ENCODE results near the gene FNDC10.
"Not testable (repeated sequence)": the region's sequence is repeated elsewhere in the genome, so short reads cannot be mapped to it uniquely, and the experiment has no call there.

The FNDC10 gene

GRCh38 chr1:1599030-1599934 is 653 bp downstream of the FNDC10 start:
- no peaks in the 10 kb centered on the region for H3K9me3 ChIP-seq
- H3K4me3 ChIP-seq (ENCODE audit: low read depth in 1 of 2, low read length in 1 of 2): peak overlapping the region; percentile 44 to 47
- peak overlapping the region; percentile 15 for H3K27ac ChIP-seq
- peaks cover 33 to 34% of the 10 kb centered on the region in 2 experiments for H3K4me1 ChIP-seq (ENCODE audit: control insufficient read depth in 1 of 2, insufficient read depth in 1 of 2, low read depth in 1 of 2, low read length in 1 of 2)
- H3K27me3 ChIP-seq: peaks cover 47% of the 10 kb centered on the region
- no peaks in the 10 kb centered on the region for H3K36me3 ChIP-seq
- no peak for TF ChIP-seq CTCF (IDR thresholded peaks at IDR 0.05)

- Histone ChIP-seq H3K36me3 (no peaks in the 10 kb centered on the region), H3K27me3 (peaks cover 47% of the 10 kb centered on the region), H3K4me3 (ENCODE audit: low read depth in 1 of 2, low read length in 1 of 2) (no peak overlapping the region), H3K9me3 (no peaks in the 10 kb centered on the region), H3K27ac (no peak overlapping the region), H3K4me1 (ENCODE audit: control insufficient read depth in 1 of 2, insufficient read depth in 1 of 2, low read depth in 1 of 2, low read length in 1 of 2) (peaks cover 33 to 34% of the 10 kb centered on the region in 2 experiments)
- TF ChIP-seq CTCF (IDR thresholded peaks at IDR 0.05): no peak
Measured at GRCh38 chr1:1598720-1599029, 1.3 kb downstream of the FNDC10 start.

- H3K9me3 ChIP-seq: no peaks in the 10 kb centered on the region
- no peaks in the 10 kb centered on the region for H3K36me3 ChIP-seq
- no peak for TF ChIP-seq CTCF (IDR thresholded peaks at IDR 0.05)
- peaks cover 33 to 34% of the 10 kb centered on the region in 2 experiments for H3K4me1 ChIP-seq (ENCODE audit: control insufficient read depth in 1 of 2, insufficient read depth in 1 of 2, low read depth in 1 of 2, low read length in 1 of 2)
- peaks cover 47% of the 10 kb centered on the region for H3K27me3 ChIP-seq
- H3K4me3 ChIP-seq (ENCODE audit: low read depth in 1 of 2, low read length in 1 of 2): no peak overlapping the region
- no peak overlapping the region for H3K27ac ChIP-seq
Measured at GRCh38 chr1:1598051-1598719, 1.8 kb downstream of the FNDC10 start.

- Histone ChIP-seq H3K36me3 (no peaks in the 10 kb centered on the region), H3K9me3 (no peaks in the 10 kb centered on the region), H3K27me3 (peaks cover 47% of the 10 kb centered on the region), H3K27ac (no peak overlapping the region), H3K4me3 (ENCODE audit: low read depth in 1 of 2, low read length in 1 of 2) (no peak overlapping the region), H3K4me1 (ENCODE audit: control insufficient read depth in 1 of 2, insufficient read depth in 1 of 2, low read depth in 1 of 2, low read length in 1 of 2) (peaks cover 27 to 29% of the 10 kb centered on the region in 2 experiments)
- TF ChIP-seq CTCF (IDR thresholded peaks at IDR 0.05): no peak
Measured at GRCh38 chr1:1597275-1597930, 2.5 kb downstream of the FNDC10 start.

- no peaks in the 10 kb centered on the region for H3K36me3 ChIP-seq
- H3K9me3 ChIP-seq: no peaks in the 10 kb centered on the region
- no peak overlapping the region for H3K27ac ChIP-seq
- no peak for TF ChIP-seq CTCF (IDR thresholded peaks at IDR 0.05)
- peaks cover 47% of the 10 kb centered on the region for H3K27me3 ChIP-seq
- H3K4me1 ChIP-seq (ENCODE audit: control insufficient read depth in 1 of 2, insufficient read depth in 1 of 2, low read depth in 1 of 2, low read length in 1 of 2): peaks cover 20 to 22% of the 10 kb centered on the region in 2 experiments
- no peak overlapping the region for H3K4me3 ChIP-seq (ENCODE audit: low read depth in 1 of 2, low read length in 1 of 2)
Measured at GRCh38 chr1:1596493-1597274, 3.3 kb downstream of the FNDC10 start.

GRCh38 chr1:1595341-1595740 is 4.6 kb downstream of the FNDC10 start:
- H3K9me3 ChIP-seq; H3K4me3 ChIP-seq (ENCODE audit: low read depth in 1 of 2, low read length in 1 of 2); H3K4me1 ChIP-seq (ENCODE audit: control insufficient read depth in 1 of 2, insufficient read depth in 1 of 2, low read depth in 1 of 2, low read length in 1 of 2); H3K36me3 ChIP-seq; H3K27ac ChIP-seq: not testable (repeated sequence)
- peaks cover 42% of the 10 kb centered on the region for H3K27me3 ChIP-seq

All from neutrophil (primary cell).